ENCODE data around the gene NFIC.

Gene NFIC

GRCh38 chr19:3359015-3359918, 7.1 kb upstream of the NFIC start:
- H3K4me3 Mint-ChIP-seq, result peak overlapping the region; percentile 94
- H3K4me1 Mint-ChIP-seq (ENCODE audit: low read depth in 2 of 2), result peaks cover 26 to 33% of the 10 kb centered on the region in 2 donors
- no peaks in the 10 kb centered on the region for H3K27me3 Mint-ChIP-seq
- H3K36me3 Mint-ChIP-seq (ENCODE audit: insufficient read depth), result peaks cover 26% of the 10 kb centered on the region
- no peaks in the 10 kb centered on the region for H3K9me3 Mint-ChIP-seq
- ATAC-seq (replicated peaks) (peak; percentile 53), DNase-seq (peak; percentile 59 to 69 (median 67))
- peak overlapping the region; percentile 93 for H3K27ac Mint-ChIP-seq

GRCh38 chr19:3359919-3360420, 6.4 kb upstream of the NFIC start:
- Mint-ChIP-seq H3K36me3 (ENCODE audit: insufficient read depth) (peaks cover 26% of the 10 kb centered on the region), H3K4me1 (ENCODE audit: low read depth in 2 of 2) (peaks cover 27 to 34% of the 10 kb centered on the region in 2 donors), H3K4me3 (peak overlapping the region; percentile 94), H3K27me3 (no peaks in the 10 kb centered on the region), H3K27ac (peak overlapping the region; percentile 77 to 79), H3K9me3 (no peaks in the 10 kb centered on the region)
- peak; percentile 12 for ATAC-seq (replicated peaks)
- peak in 2 of 3 experiments; percentile 12 to 14 for DNase-seq

- ATAC-seq (replicated peaks), result peak; percentile 37
- H3K27me3 Mint-ChIP-seq, result no peaks in the 10 kb centered on the region
- H3K36me3 Mint-ChIP-seq (ENCODE audit: insufficient read depth), result peaks cover 22% of the 10 kb centered on the region
- peaks cover 34 to 41% of the 10 kb centered on the region in 2 donors for H3K4me1 Mint-ChIP-seq (ENCODE audit: low read depth in 2 of 2)
- H3K9me3 Mint-ChIP-seq, result no peaks in the 10 kb centered on the region
- peak overlapping the region; percentile 77 to 79 for H3K27ac Mint-ChIP-seq
- peak; percentile 65 to 67 (median 65) for DNase-seq
- peak overlapping the region; percentile 86 to 88 for H3K4me3 Mint-ChIP-seq
Observed at GRCh38 chr19:3360421-3361383, 5.7 kb upstream of the NFIC start.

GRCh38 chr19:3361384-3362216, 4.8 kb upstream of the NFIC start:
- H3K27ac Mint-ChIP-seq, result peak overlapping the region; percentile 77 to 79
- ATAC-seq (replicated peaks), result no peak
- H3K36me3 Mint-ChIP-seq (ENCODE audit: insufficient read depth), result peaks cover 22% of the 10 kb centered on the region
- H3K9me3 Mint-ChIP-seq, result no peaks in the 10 kb centered on the region
- H3K4me1 Mint-ChIP-seq (ENCODE audit: low read depth in 2 of 2), result peaks cover 34 to 41% of the 10 kb centered on the region in 2 donors
- peak overlapping the region; percentile 86 to 88 for H3K4me3 Mint-ChIP-seq
- H3K27me3 Mint-ChIP-seq, result no peaks in the 10 kb centered on the region
- no peak for DNase-seq

- H3K27me3 Mint-ChIP-seq, result no peaks in the 10 kb centered on the region
- peaks cover 21% of the 10 kb centered on the region for H3K36me3 Mint-ChIP-seq (ENCODE audit: insufficient read depth)
- DNase-seq (no peak), ATAC-seq (replicated peaks) (no peak)
- H3K9me3 Mint-ChIP-seq, result no peaks in the 10 kb centered on the region
- H3K4me1 Mint-ChIP-seq (ENCODE audit: low read depth in 2 of 2), result peaks cover 34 to 35% of the 10 kb centered on the region in 2 donors
- H3K4me3 Mint-ChIP-seq, result peak overlapping the region in 1 of 2 donors; percentile 86
- peak overlapping the region in 1 of 2 donors; percentile 14 for H3K27ac Mint-ChIP-seq
Observed at GRCh38 chr19:3362217-3362906, 4.0 kb upstream of the NFIC start.

- peaks cover 7% of the 10 kb centered on the region for H3K36me3 Mint-ChIP-seq (ENCODE audit: insufficient read depth)
- no peaks in the 10 kb centered on the region for H3K9me3 Mint-ChIP-seq
- H3K27ac Mint-ChIP-seq, result no peak overlapping the region
- H3K4me1 Mint-ChIP-seq (ENCODE audit: low read depth in 2 of 2), result peaks cover 29% of the 10 kb centered on the region in 2 donors
- no peak for ATAC-seq (replicated peaks)
- DNase-seq, result no peak
- no peak overlapping the region for H3K4me3 Mint-ChIP-seq
- H3K27me3 Mint-ChIP-seq, result no peaks in the 10 kb centered on the region
Observed at GRCh38 chr19:3363841-3364500, 2.4 kb upstream of the NFIC start.

GRCh38 chr19:3364501-3364858, 1.9 kb upstream of the NFIC start:
- H3K27ac Mint-ChIP-seq, result no peak overlapping the region
- no peak for DNase-seq
- H3K27me3 Mint-ChIP-seq, result no peaks in the 10 kb centered on the region
- no peaks in the 10 kb centered on the region for H3K9me3 Mint-ChIP-seq
- H3K4me3 Mint-ChIP-seq, result no peak overlapping the region
- H3K4me1 Mint-ChIP-seq (ENCODE audit: low read depth in 2 of 2), result peaks cover 30 to 32% of the 10 kb centered on the region in 2 donors
- no peak for ATAC-seq (replicated peaks)
- peaks cover 6% of the 10 kb centered on the region for H3K36me3 Mint-ChIP-seq (ENCODE audit: insufficient read depth)

GRCh38 chr19:3365093-3365835, 1.1 kb upstream of the NFIC start:
- H3K36me3 Mint-ChIP-seq (ENCODE audit: insufficient read depth), result peaks cover 10% of the 10 kb centered on the region
- no peaks in the 10 kb centered on the region for H3K27me3 Mint-ChIP-seq
- peak overlapping the region; percentile 79 for H3K4me3 Mint-ChIP-seq
- no peaks in the 10 kb centered on the region for H3K9me3 Mint-ChIP-seq
- H3K4me1 Mint-ChIP-seq (ENCODE audit: low read depth in 2 of 2), result peaks cover 33 to 35% of the 10 kb centered on the region in 2 donors
- no peak for ATAC-seq (replicated peaks)
- DNase-seq, result no peak
- peak overlapping the region in 1 of 2 donors; percentile 83 for H3K27ac Mint-ChIP-seq

GRCh38 chr19:3366753-3367627, 607 bp downstream of the NFIC start:
- Mint-ChIP-seq H3K27ac (peak overlapping the region in 1 of 2 donors; percentile 23), H3K4me1 (ENCODE audit: low read depth in 2 of 2) (peaks cover 32 to 36% of the 10 kb centered on the region in 2 donors), H3K27me3 (no peaks in the 10 kb centered on the region), H3K9me3 (no peaks in the 10 kb centered on the region), H3K4me3 (peak overlapping the region; percentile 68 to 79), H3K36me3 (ENCODE audit: insufficient read depth) (peaks cover 9% of the 10 kb centered on the region)
- ATAC-seq (replicated peaks), result peak; percentile 21
- DNase-seq, result no peak

- no peak for DNase-seq
- Mint-ChIP-seq H3K9me3 (no peaks in the 10 kb centered on the region), H3K36me3 (ENCODE audit: insufficient read depth) (peaks cover 9% of the 10 kb centered on the region), H3K4me1 (ENCODE audit: low read depth in 2 of 2) (peaks cover 23 to 28% of the 10 kb centered on the region in 2 donors), H3K4me3 (peak overlapping the region; percentile 68 to 79), H3K27ac (no peak overlapping the region), H3K27me3 (no peaks in the 10 kb centered on the region)
- ATAC-seq (replicated peaks), result no peak
Observed at GRCh38 chr19:3367628-3368440, 1.5 kb downstream of the NFIC start.
